HepG2 (cell line): ENCODE results near the gene H2AZ1. TPM values are rescaled to one million over a fixed set of nuclear protein-coding genes. Genes with fewer than 3 reads are reported as not detected.

Experiments used
- ATAD3A ChIP-seq: sonication (generic); formaldehyde crosslinking; IDR thresholded peaks from 2 replicates; pipeline ENCODE4 v1.4.0; 2020; ENCODE audit warnings: missing genetic modification reagents
- CBX2 ChIP-seq, 2 experiments: fragments of 200-600 bp in 1 of 2; sonication (generic); formaldehyde crosslinking in 1 of 2; IDR thresholded peaks; 2 replicates each; pipeline versions ENCODE4 v1.7.0 to v1.8.1; 2018 to 2022; ENCODE audit warnings: low read depth in 2 of 2, low read length in 1 of 2, mild to moderate bottlenecking in 1 of 2, missing genetic modification reagents in 1 of 2
- HNRNPH1 ChIP-seq: fragments of 200-400 bp; formaldehyde crosslinking; optimal IDR thresholded peaks from 2 replicates; pipeline ENCODE3; 2017; ENCODE audit warnings: mild to moderate bottlenecking, low read depth, low read length
- MYNN ChIP-seq: sonication (generic); formaldehyde crosslinking; IDR thresholded peaks from 2 replicates; pipeline ENCODE4 v1.4.0; 2020; ENCODE audit warnings: mild to moderate bottlenecking, low read depth, missing genetic modification reagents
- NR2F6 ChIP-seq, 2 experiments: IDR thresholded peaks; 2 replicates each; pipeline ENCODE4 v1.6.1; 2016; ENCODE audit warnings: antibody characterized with exemption in 1 of 2, mild to moderate bottlenecking in 1 of 2
- PHF5A ChIP-seq: IDR thresholded peaks from one replicate; pipeline ENCODE4 v1.6.1; 2018; ENCODE audit warnings: low read depth, missing genetic modification reagents; ENCODE audit not compliant: unreplicated experiment
- PRPF4 ChIP-seq: fragments of 200-400 bp; formaldehyde crosslinking; IDR thresholded peaks from 2 replicates; pipeline ENCODE4 v1.6.1; 2016; ENCODE audit warnings: low read length, low read depth; ENCODE audit not compliant: poor library complexity, severe bottlenecking
- RFX5 ChIP-seq: IDR thresholded peaks from 2 replicates; pipeline ENCODE4 v1.6.1; 2011; ENCODE audit warnings: low read depth, low read length, improper control_type of control experiment
- U2AF1 ChIP-seq: fragments of 200-400 bp; formaldehyde crosslinking; optimal IDR thresholded peaks from 2 replicates; pipeline ENCODE3; 2017; ENCODE audit warnings: mild to moderate bottlenecking, low read depth, low read length
- YEATS2 ChIP-seq: sonication (generic); formaldehyde crosslinking; IDR thresholded peaks from 2 replicates; pipeline ENCODE4 v1.4.0; 2020; ENCODE audit warnings: missing genetic modification reagents, borderline replicate concordance
- ZNF260 ChIP-seq: sonication (generic); formaldehyde crosslinking; IDR thresholded peaks from 2 replicates; pipeline ENCODE4 v1.4.0; 2020; ENCODE audit warnings: missing genetic modification reagents, low read depth, mild to moderate bottlenecking, borderline replicate concordance
- ZNF550 ChIP-seq: sonication (generic); formaldehyde crosslinking; IDR thresholded peaks from 2 replicates; pipeline ENCODE4 v1.4.0; 2020; ENCODE audit warnings: mild to moderate bottlenecking, missing genetic modification reagents, borderline replicate concordance
- ZNF674 ChIP-seq: sonication (generic); formaldehyde crosslinking; IDR thresholded peaks from 2 replicates; pipeline ENCODE4 v1.5.0; 2020; ENCODE audit warnings: low read depth, mild to moderate bottlenecking, missing genetic modification reagents
- ZNF768 ChIP-seq: sonication (generic); formaldehyde crosslinking; IDR thresholded peaks from 2 replicates; pipeline ENCODE4 v1.4.0; 2020; ENCODE audit warnings: missing genetic modification reagents
- ZNF772 ChIP-seq: sonication (generic); formaldehyde crosslinking; IDR thresholded peaks from 2 replicates; pipeline ENCODE4 v1.5.0; 2020; ENCODE audit warnings: mild to moderate bottlenecking, missing genetic modification reagents
- polyA plus RNA-seq, 8 experiments: library from polyadenylated mRNA; depleted of rRNA in 3 of 8; stranded (reverse) in 7 of 8; unstranded in 1 of 8; fragments of >200 nt; fragmentation: Illumina TruSeq in 4 of 8; extraction: Trizol in 4 of 8; gene quantifications; 2 replicates each; pipeline versions ENCODE4 v1.2.1 to v1.2.3, GENCODE V29; 2011 to 2016; ENCODE audit warnings: low read depth in 4 of 8, missing spikeins in 1 of 8, mixed read lengths in 1 of 8; ENCODE audit not compliant: insufficient read depth in 1 of 8
- total RNA-seq, 5 experiments: library from RNA; depleted of rRNA; stranded (reverse); fragments of >200 nt; fragmentation: Illumina TruSeq; extraction: Trizol; gene quantifications; 2 replicates each; pipeline ENCODE4 v1.2.3, GENCODE V29; 2016; ENCODE audit warnings: low read depth in 1 of 5
- TF ChIP-seq, protein P1 (sequence below): sonication (generic); formaldehyde crosslinking; IDR thresholded peaks from 2 replicates; pipeline ENCODE4 v1.4.0; 2020; ENCODE audit warnings: missing genetic modification reagents, borderline replicate concordance
- TF ChIP-seq, protein P2 (sequence below): sonication (generic); formaldehyde crosslinking; IDR thresholded peaks from 2 replicates; pipeline ENCODE4 v1.4.0; 2020; ENCODE audit warnings: missing genetic modification reagents, mild to moderate bottlenecking, borderline replicate concordance
- TF ChIP-seq, protein P3 (sequence below): IDR thresholded peaks from 2 replicates; pipeline ENCODE4 v1.6.1; 2016; ENCODE audit warnings: missing genetic modification reagents, missing compliant biosample characterization
- TF ChIP-seq, protein P4 (sequence below): IDR thresholded peaks from 2 replicates; pipeline ENCODE4 v1.6.1; 2012; ENCODE audit warnings: inconsistent platforms

The H2AZ1 gene
- total and polyA plus RNA-seq, 2 of the 13 experiments (the other 11 are each of a cell fraction or from before 2014, with no cell fraction given) = 301 to 574 TPM

DNA sequence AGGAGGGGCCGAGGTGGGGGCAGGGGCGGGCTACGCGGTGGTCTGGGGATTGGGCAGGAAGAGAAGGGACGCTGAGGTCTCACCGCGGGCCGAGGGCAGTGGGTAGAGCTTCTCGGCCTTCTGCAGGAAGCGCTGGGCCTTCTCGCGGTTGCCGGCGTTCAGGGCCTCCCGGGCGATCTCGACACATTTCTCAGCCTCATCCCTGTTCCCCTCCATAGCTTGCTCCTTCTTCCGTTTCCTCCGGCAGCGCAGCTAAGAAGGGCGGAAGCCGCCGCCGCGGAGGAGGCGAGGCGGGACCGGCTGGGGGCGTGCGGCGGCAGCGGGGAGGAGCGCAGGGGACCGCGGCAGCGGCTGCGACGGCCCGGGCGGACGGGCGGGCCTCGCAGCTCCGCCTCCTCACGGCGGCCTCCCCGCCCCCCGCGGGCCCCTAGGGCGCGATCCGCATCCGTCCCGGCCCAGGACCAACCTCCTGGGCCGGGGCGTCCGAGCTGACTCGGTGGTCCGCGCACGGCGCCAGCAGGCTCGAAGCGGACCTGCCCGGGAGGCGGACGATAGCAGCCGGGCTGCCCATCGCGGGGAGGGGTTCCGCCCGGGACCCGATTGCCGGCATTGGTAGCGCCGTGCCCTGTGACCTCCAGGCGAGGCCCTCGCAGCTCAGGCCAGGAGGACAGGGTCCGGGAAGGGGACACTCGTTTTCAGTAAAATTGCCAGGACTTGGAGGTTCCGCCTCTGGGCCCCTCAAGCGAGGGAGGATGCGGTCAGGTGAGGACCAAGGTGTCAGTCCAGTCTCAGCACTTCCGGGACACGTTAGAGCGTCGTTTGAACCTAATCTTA is 3.5 kb downstream of the H2AZ1 start, which contains the start of gene DNAJB14 (continued):
- TF ChIP-seq, protein P1, sequence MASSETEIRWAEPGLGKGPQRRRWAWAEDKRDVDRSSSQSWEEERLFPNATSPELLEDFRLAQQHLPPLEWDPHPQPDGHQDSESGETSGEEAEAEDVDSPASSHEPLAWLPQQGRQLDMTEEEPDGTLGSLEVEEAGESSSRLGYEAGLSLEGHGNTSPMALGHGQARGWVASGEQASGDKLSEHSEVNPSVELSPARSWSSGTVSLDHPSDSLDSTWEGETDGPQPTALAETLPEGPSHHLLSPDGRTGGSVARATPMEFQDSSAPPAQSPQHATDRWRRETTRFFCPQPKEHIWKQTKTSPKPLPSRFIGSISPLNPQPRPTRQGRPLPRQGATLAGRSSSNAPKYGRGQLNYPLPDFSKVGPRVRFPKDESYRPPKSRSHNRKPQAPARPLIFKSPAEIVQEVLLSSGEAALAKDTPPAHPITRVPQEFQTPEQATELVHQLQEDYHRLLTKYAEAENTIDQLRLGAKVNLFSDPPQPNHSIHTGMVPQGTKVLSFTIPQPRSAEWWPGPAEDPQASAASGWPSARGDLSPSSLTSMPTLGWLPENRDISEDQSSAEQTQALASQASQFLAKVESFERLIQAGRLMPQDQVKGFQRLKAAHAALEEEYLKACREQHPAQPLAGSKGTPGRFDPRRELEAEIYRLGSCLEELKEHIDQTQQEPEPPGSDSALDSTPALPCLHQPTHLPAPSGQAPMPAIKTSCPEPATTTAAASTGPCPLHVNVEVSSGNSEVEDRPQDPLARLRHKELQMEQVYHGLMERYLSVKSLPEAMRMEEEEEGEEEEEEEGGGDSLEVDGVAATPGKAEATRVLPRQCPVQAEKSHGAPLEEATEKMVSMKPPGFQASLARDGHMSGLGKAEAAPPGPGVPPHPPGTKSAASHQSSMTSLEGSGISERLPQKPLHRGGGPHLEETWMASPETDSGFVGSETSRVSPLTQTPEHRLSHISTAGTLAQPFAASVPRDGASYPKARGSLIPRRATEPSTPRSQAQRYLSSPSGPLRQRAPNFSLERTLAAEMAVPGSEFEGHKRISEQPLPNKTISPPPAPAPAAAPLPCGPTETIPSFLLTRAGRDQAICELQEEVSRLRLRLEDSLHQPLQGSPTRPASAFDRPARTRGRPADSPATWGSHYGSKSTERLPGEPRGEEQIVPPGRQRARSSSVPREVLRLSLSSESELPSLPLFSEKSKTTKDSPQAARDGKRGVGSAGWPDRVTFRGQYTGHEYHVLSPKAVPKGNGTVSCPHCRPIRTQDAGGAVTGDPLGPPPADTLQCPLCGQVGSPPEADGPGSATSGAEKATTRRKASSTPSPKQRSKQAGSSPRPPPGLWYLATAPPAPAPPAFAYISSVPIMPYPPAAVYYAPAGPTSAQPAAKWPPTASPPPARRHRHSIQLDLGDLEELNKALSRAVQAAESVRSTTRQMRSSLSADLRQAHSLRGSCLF (CRISPR knock-in tag) = no peak
- TF ChIP-seq U2AF1 = no peak
- TF ChIP-seq CBX2 (IDR thresholded peaks at IDR 0.05; ENCODE audit: low read depth, low read length) = no peak
- no peak for TF ChIP-seq CBX2 (CRISPR knock-in tag; IDR thresholded peaks at IDR 0.05; ENCODE audit: low read depth)
- TF ChIP-seq ZNF768 (CRISPR knock-in tag) = no peak
- 0 out of 2 replicates have a peak, but pooled peaks have one; percentile 47 for TF ChIP-seq YEATS2 (CRISPR knock-in tag)
- TF ChIP-seq, protein P2, sequence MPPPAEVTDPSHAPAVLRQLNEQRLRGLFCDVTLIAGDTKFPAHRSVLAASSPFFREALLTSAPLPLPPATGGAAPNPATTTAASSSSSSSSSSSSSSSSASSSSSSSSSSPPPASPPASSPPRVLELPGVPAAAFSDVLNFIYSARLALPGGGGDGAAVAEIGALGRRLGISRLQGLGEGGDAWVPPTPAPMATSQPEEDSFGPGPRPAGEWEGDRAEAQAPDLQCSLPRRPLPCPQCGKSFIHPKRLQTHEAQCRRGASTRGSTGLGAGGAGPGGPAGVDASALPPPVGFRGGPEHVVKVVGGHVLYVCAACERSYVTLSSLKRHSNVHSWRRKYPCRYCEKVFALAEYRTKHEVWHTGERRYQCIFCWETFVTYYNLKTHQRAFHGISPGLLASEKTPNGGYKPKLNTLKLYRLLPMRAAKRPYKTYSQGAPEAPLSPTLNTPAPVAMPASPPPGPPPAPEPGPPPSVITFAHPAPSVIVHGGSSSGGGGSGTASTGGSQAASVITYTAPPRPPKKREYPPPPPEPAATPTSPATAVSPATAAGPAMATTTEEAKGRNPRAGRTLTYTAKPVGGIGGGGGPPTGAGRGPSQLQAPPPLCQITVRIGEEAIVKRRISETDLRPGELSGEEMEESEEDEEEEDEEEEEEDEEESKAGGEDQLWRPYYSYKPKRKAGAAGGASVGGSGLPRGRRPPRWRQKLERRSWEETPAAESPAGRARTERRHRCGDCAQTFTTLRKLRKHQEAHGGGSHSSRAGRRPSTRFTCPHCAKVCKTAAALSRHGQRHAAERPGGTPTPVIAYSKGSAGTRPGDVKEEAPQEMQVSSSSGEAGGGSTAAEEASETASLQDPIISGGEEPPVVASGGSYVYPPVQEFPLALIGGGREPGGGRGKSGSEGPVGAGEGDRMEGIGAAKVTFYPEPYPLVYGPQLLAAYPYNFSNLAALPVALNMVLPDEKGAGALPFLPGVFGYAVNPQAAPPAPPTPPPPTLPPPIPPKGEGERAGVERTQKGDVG (CRISPR knock-in tag) = no peak
- TF ChIP-seq, protein P3, sequence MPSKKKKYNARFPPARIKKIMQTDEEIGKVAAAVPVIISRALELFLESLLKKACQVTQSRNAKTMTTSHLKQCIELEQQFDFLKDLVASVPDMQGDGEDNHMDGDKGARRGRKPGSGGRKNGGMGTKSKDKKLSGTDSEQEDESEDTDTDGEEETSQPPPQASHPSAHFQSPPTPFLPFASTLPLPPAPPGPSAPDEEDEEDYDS = 0 out of 2 replicates have a peak, but pooled peaks have one; percentile 44
- no peak for TF ChIP-seq ATAD3A (CRISPR knock-in tag)
- TF ChIP-seq, protein P4, sequence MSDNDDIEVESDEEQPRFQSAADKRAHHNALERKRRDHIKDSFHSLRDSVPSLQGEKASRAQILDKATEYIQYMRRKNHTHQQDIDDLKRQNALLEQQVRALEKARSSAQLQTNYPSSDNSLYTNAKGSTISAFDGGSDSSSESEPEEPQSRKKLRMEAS = peak; percentile 39; the same call in 1 of the 2 replicates
- TF ChIP-seq ZNF772 (CRISPR knock-in tag) = peak; percentile 47; the same call in 1 of the 2 replicates
- TF ChIP-seq RFX5 = no peak
- TF ChIP-seq PRPF4 = no peak
- no peak for TF ChIP-seq HNRNPH1
- TF ChIP-seq ZNF674 (CRISPR knock-in tag) = no peak
- no peak for TF ChIP-seq ZNF260
- TF ChIP-seq ZNF550 (CRISPR knock-in tag) = no peak
- TF ChIP-seq NR2F6 (IDR thresholded peaks at IDR 0.05) = no peak
- TF ChIP-seq NR2F6 (CRISPR knock-in tag; IDR thresholded peaks at IDR 0.05) = no peak
- TF ChIP-seq PHF5A (CRISPR knock-in tag) = no peak
- no peak for TF ChIP-seq MYNN (CRISPR knock-in tag)
